ENCODE data around the gene BMP7.

DNA sequence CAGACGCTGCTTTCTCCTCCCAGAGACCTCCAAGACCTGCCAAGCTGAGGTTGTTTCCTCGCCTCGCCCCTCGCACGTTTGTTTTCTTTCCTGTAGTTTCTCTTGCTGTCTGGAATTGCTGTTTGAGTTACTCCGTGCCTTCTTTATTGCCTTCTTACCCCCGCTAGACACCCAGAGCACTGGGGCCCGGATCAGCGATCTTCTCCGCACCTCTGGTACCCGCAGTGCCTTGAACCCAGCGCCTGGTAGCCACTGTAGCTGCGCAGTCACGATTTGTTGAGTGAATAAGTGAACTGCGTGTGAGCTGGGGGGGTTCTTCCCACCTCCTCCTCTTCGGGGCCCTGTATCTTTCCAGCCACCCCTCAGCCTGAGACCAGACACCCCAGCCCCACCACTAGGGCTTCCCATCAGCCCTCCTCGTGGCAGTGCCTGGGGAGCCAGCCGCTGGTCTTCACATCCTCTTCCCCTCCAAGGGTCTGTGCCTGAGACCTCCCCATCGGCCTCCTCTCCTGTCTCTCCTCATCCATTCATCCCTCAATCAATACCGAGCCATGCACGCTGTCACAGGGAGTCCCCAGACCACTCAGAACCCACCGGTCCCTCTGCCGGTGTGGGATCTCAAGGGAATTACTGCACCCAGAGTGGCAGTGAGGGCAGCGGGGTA is 849 bp upstream of the BMP7 start:
- no peak for TF ChIP-seq POLR2A (IDR thresholded peaks at IDR 0.05)
- TF ChIP-seq, protein P1, sequence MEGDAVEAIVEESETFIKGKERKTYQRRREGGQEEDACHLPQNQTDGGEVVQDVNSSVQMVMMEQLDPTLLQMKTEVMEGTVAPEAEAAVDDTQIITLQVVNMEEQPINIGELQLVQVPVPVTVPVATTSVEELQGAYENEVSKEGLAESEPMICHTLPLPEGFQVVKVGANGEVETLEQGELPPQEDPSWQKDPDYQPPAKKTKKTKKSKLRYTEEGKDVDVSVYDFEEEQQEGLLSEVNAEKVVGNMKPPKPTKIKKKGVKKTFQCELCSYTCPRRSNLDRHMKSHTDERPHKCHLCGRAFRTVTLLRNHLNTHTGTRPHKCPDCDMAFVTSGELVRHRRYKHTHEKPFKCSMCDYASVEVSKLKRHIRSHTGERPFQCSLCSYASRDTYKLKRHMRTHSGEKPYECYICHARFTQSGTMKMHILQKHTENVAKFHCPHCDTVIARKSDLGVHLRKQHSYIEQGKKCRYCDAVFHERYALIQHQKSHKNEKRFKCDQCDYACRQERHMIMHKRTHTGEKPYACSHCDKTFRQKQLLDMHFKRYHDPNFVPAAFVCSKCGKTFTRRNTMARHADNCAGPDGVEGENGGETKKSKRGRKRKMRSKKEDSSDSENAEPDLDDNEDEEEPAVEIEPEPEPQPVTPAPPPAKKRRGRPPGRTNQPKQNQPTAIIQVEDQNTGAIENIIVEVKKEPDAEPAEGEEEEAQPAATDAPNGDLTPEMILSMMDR (IDR thresholded peaks at IDR 0.05), result no peak

All from uterus (tissue), 2 donors.